GM13977 (cell line): Measurements from ENCODE around the gene WNK4.

ENCODE experiments used
- DNase-seq: peaks from one replicate; pipeline ENCODE4 v3.0.0; 2012; ENCODE audit warnings: low spot score
- CTCF ChIP-seq: IDR thresholded peaks from 2 replicates; pipeline ENCODE4 v1.5.1; 2012; ENCODE audit warnings: mild to moderate bottlenecking, control low read depth; ENCODE audit not compliant: insufficient read depth; ENCODE audit errors: extremely low read depth, missing control alignments
- in situ Hi-C: fragments of 300-500 bp; cut with MboI; formaldehyde crosslinking; loops from one replicate; pipeline ENCODE4 v1.12.0; 2022; ENCODE audit warnings: low sequenced_read_pairs, low pct_unique_long_range_greater_than_20kb, mixed read lengths, inconsistent platforms; ENCODE audit not compliant: unreplicated experiment

Gene WNK4

GRCh38 chr17:42806249-42806648 is 25.8 kb downstream of the WNK4 start:
- in situ Hi-C loops = no loop called here

GRCh38 chr17:42809250-42809649 is 28.8 kb downstream of the WNK4 start:
- DNase-seq = no peak
- no peak for TF ChIP-seq CTCF
- in situ Hi-C loops = no loop called here

More at GRCh38 chr17:42806249-42806648, 25.8 kb downstream of the WNK4 start:
- TF ChIP-seq CTCF = no peak
- DNase-seq = no peak

GRCh38 chr17:42814633-42815399 is 34.4 kb downstream of the WNK4 start:
- TF ChIP-seq CTCF = no peak
- DNase-seq = no peak
- in situ Hi-C loops = no loop called here

- in situ Hi-C loops = no loop called here
- DNase-seq = no peak
- TF ChIP-seq CTCF = no peak
Observed at GRCh38 chr17:42817866-42818265, 37.5 kb downstream of the WNK4 start.

- in situ Hi-C loops = no loop called here
- no peak for TF ChIP-seq CTCF
- DNase-seq = no peak
Observed at GRCh38 chr17:42818379-42818778, 38.0 kb downstream of the WNK4 start.

GRCh38 chr17:42819939-42820535 is 39.6 kb downstream of the WNK4 start:
- TF ChIP-seq CTCF = peak; percentile 79
- in situ Hi-C loops = no loop called here
- peak; percentile 61 for DNase-seq
